HepG2 (cell line): ENCODE data around the gene PPP1R27. TPM values are rescaled to one million over a fixed set of nuclear protein-coding genes. Genes with fewer than 3 reads are reported as not detected.

Experiments used
- ARID5B ChIP-seq: IDR thresholded peaks from 2 replicates; pipeline ENCODE4 v1.4.0; 2020; ENCODE audit warnings: mild to moderate bottlenecking, missing genetic modification reagents
- BCLAF1 ChIP-seq: fragments of 450-650 bp; IDR thresholded peaks from 2 replicates; pipeline ENCODE4 v1.6.1; 2017; ENCODE audit warnings: mild to moderate bottlenecking
- HMG20B ChIP-seq: conservative IDR thresholded peaks from 2 replicates; pipeline ENCODE4 v1.6.1; 2016; ENCODE audit warnings: missing genetic modification reagents, missing compliant biosample characterization
- KMT2A ChIP-seq: sonication (generic); formaldehyde crosslinking; IDR thresholded peaks from 2 replicates; pipeline ENCODE4 v1.4.0; 2020; ENCODE audit warnings: missing genetic modification reagents
- NKX3-1 ChIP-seq: sonication (generic); formaldehyde crosslinking; IDR thresholded peaks from 2 replicates; pipeline ENCODE4 v1.5.0; 2020; ENCODE audit warnings: missing genetic modification reagents
- PAWR ChIP-seq: sonication (generic); formaldehyde crosslinking; IDR thresholded peaks from 2 replicates; pipeline ENCODE4 v1.4.0; 2020; ENCODE audit warnings: missing genetic modification reagents, mild to moderate bottlenecking, borderline replicate concordance
- POGZ ChIP-seq: sonication (generic); formaldehyde crosslinking; IDR thresholded peaks from 2 replicates; pipeline ENCODE4 v1.4.0; 2020; ENCODE audit warnings: mild to moderate bottlenecking, missing genetic modification reagents
- PPARG ChIP-seq: conservative IDR thresholded peaks from 2 replicates; pipeline ENCODE4 v1.6.1; 2016; ENCODE audit warnings: missing biosample characterization, missing genetic modification reagents
- PTBP1 ChIP-seq: fragments of 200-400 bp; formaldehyde crosslinking; IDR thresholded peaks from 2 replicates; pipeline ENCODE4 v1.6.1; 2018; ENCODE audit warnings: low read length, low read depth; ENCODE audit not compliant: poor library complexity, severe bottlenecking
- REXO4 ChIP-seq: sonication (generic); formaldehyde crosslinking; IDR thresholded peaks from 2 replicates; pipeline ENCODE4 v1.8.0; 2022; ENCODE audit warnings: missing genetic modification reagents, mild to moderate bottlenecking, borderline replicate concordance
- ZBTB42 ChIP-seq: sonication (generic); formaldehyde crosslinking; IDR thresholded peaks from 2 replicates; pipeline ENCODE4 v1.5.0; 2020; ENCODE audit warnings: mild to moderate bottlenecking, missing genetic modification reagents
- ZNF441 ChIP-seq: sonication (generic); formaldehyde crosslinking; IDR thresholded peaks from 2 replicates; pipeline ENCODE4 v1.7.0; 2021; ENCODE audit warnings: missing genetic modification reagents, borderline replicate concordance
- ZNF768 ChIP-seq: sonication (generic); formaldehyde crosslinking; IDR thresholded peaks from 2 replicates; pipeline ENCODE4 v1.4.0; 2020; ENCODE audit warnings: missing genetic modification reagents
- ZSCAN21 ChIP-seq: sonication (generic); formaldehyde crosslinking; IDR thresholded peaks from 2 replicates; pipeline ENCODE4 v1.8.0; 2022; ENCODE audit warnings: mild to moderate bottlenecking, missing genetic modification reagents, moderate library complexity, borderline replicate concordance
- ZSCAN30 ChIP-seq: sonication (generic); formaldehyde crosslinking; IDR thresholded peaks from 2 replicates; pipeline ENCODE4 v1.5.0; 2020; ENCODE audit warnings: mild to moderate bottlenecking, missing genetic modification reagents
- polyA plus RNA-seq, 8 experiments: library from polyadenylated mRNA; depleted of rRNA in 3 of 8; stranded (reverse) in 7 of 8; unstranded in 1 of 8; fragments of >200 nt; fragmentation: Illumina TruSeq in 4 of 8; extraction: Trizol in 4 of 8; gene quantifications; 2 replicates each; pipeline versions ENCODE4 v1.2.1 to v1.2.3, GENCODE V29; 2011 to 2016; ENCODE audit warnings: low read depth in 4 of 8, missing spikeins in 1 of 8, mixed read lengths in 1 of 8; ENCODE audit not compliant: insufficient read depth in 1 of 8
- total RNA-seq, 5 experiments: library from RNA; depleted of rRNA; stranded (reverse); fragments of >200 nt; fragmentation: Illumina TruSeq; extraction: Trizol; gene quantifications; 2 replicates each; pipeline ENCODE4 v1.2.3, GENCODE V29; 2016; ENCODE audit warnings: low read depth in 1 of 5
- TF ChIP-seq, protein P1 (sequence below): sonication (generic); formaldehyde crosslinking; conservative IDR thresholded peaks from 2 replicates; pipeline ENCODE4 v1.4.0; 2020; ENCODE audit warnings: missing genetic modification reagents
- TF ChIP-seq, protein P2 (sequence below): IDR thresholded peaks from 2 replicates; pipeline ENCODE4 v1.6.1; 2016; ENCODE audit warnings: missing genetic modification reagents, missing compliant biosample characterization
- TF ChIP-seq, protein P3 (sequence below): sonication (generic); formaldehyde crosslinking; IDR thresholded peaks from 2 replicates; pipeline ENCODE4 v1.5.0; 2020; ENCODE audit warnings: missing genetic modification reagents

The PPP1R27 gene
- total and polyA plus RNA-seq, 2 of the 13 experiments (the other 11 are each of a cell fraction or from before 2014, with no cell fraction given): 0.17 to 1.00 TPM

DNA sequence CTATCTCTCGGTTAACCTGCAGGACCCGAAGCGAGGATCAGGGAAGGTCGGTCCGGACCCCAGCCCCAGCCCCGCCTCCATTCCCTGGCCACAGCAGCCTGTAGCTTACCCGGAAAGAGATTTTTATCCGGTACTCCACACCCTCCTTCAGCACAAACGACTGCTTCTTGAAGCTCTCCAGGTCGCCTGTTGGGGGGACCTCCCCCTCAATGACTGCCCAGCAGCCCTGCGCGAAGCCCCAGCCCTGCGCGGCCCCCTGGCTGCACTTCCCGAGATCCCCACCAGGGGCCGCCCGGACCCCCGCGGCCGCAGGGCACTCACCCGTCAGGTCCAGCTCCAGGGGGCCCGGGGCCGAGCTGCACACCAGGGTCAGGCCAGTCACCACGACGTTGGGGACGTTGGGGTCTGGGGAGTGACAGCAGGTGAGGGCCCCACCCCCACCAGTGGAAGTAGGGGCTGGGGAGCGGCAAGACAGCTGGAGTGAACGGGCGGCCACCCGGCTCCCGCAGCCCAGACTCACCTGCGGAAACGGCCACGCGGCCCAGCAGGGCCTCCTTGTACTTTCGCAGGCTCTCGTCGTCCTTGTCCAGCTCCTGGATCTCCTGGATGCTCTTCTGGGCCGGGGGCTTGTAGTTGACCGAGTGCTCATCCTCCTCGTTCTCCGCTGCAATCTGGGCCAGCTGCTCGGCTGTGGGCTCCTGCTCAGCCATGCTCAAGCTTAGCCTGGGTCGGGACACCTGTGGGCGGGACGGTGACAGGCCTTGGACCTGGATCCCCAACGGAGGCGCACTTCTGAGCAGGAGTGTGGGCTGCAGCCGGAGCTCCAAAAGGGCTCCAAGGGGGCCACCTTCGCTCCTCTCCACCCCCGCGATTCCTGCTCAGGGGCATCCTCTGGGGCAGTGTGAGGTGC, 34.6 kb upstream of the PPP1R27 start (continued):
- TF ChIP-seq, protein P1, sequence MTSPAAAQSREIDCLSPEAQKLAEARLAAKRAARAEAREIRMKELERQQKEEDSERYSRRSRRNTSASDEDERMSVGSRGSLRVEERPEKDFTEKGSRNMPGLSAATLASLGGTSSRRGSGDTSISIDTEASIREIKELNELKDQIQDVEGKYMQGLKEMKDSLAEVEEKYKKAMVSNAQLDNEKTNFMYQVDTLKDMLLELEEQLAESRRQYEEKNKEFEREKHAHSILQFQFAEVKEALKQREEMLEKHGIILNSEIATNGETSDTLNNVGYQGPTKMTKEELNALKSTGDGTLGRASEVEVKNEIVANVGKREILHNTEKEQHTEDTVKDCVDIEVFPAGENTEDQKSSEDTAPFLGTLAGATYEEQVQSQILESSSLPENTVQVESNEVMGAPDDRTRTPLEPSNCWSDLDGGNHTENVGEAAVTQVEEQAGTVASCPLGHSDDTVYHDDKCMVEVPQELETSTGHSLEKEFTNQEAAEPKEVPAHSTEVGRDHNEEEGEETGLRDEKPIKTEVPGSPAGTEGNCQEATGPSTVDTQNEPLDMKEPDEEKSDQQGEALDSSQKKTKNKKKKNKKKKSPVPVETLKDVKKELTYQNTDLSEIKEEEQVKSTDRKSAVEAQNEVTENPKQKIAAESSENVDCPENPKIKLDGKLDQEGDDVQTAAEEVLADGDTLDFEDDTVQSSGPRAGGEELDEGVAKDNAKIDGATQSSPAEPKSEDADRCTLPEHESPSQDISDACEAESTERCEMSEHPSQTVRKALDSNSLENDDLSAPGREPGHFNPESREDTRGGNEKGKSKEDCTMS: no peak
- TF ChIP-seq PAWR (CRISPR knock-in tag): no peak
- TF ChIP-seq PTBP1: peak; percentile 5
- TF ChIP-seq ZBTB42: no peak
- no peak for TF ChIP-seq ZSCAN30 (CRISPR knock-in tag)
- no peak for TF ChIP-seq ARID5B (CRISPR knock-in tag)
- no peak for TF ChIP-seq ZNF441
- TF ChIP-seq POGZ (CRISPR knock-in tag): 0 out of 2 replicates have a peak, but pooled peaks have one; percentile 12
- no peak for TF ChIP-seq KMT2A (CRISPR knock-in tag)
- TF ChIP-seq HMG20B (CRISPR knock-in tag): no peak
- TF ChIP-seq, protein P2, sequence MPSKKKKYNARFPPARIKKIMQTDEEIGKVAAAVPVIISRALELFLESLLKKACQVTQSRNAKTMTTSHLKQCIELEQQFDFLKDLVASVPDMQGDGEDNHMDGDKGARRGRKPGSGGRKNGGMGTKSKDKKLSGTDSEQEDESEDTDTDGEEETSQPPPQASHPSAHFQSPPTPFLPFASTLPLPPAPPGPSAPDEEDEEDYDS (CRISPR knock-in tag): no peak
- TF ChIP-seq, protein P3, sequence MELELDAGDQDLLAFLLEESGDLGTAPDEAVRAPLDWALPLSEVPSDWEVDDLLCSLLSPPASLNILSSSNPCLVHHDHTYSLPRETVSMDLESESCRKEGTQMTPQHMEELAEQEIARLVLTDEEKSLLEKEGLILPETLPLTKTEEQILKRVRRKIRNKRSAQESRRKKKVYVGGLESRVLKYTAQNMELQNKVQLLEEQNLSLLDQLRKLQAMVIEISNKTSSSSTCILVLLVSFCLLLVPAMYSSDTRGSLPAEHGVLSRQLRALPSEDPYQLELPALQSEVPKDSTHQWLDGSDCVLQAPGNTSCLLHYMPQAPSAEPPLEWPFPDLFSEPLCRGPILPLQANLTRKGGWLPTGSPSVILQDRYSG (CRISPR knock-in tag): no peak
- TF ChIP-seq REXO4 (CRISPR knock-in tag): no peak
- peak; percentile 61; the same call in 1 of the 2 replicates for TF ChIP-seq NKX3-1 (CRISPR knock-in tag)
- peak; percentile 72 for TF ChIP-seq ZNF768 (CRISPR knock-in tag)
- TF ChIP-seq ZSCAN21: 0 out of 2 replicates have a peak, but pooled peaks have one; percentile 6
- TF ChIP-seq BCLAF1: no peak
- TF ChIP-seq PPARG: no peak
